ENCODE data around the gene SPAG17. TPM values are rescaled to one million over a fixed set of nuclear protein-coding genes. Genes with fewer than 3 reads are reported as not detected.

SPAG17 gene
- 0.42 to 0.77 TPM (median 0.52 TPM) in 3 replicates for polyA plus RNA-seq
- 0.37 TPM for polyA plus RNA-seq (2011; ENCODE audit: low read depth)
- polyA plus RNA-seq (2011; cell fraction: cytosol; rRNA removed), result 0.21 and 0.27 TPM in 2 replicates
- polyA plus RNA-seq (2011; cell fraction: nucleus; rRNA removed), result 3.1 and 3.4 TPM in 2 replicates
- polyA plus RNA-seq (2012; ENCODE audit: low replicate concordance), result 0.53 and 0.54 TPM in 2 replicates
- polyA minus RNA-seq, result 0.07 to 1.8 TPM (median 0.29 TPM) in 3 replicates
- polyA minus RNA-seq (2011; cell fraction: cytosol; rRNA and poly(A)+ RNA removed), result not detected
- 2.3 and 4.7 TPM in 2 replicates for polyA minus RNA-seq (2011; cell fraction: nucleus; rRNA and poly(A)+ RNA removed)

DNA sequence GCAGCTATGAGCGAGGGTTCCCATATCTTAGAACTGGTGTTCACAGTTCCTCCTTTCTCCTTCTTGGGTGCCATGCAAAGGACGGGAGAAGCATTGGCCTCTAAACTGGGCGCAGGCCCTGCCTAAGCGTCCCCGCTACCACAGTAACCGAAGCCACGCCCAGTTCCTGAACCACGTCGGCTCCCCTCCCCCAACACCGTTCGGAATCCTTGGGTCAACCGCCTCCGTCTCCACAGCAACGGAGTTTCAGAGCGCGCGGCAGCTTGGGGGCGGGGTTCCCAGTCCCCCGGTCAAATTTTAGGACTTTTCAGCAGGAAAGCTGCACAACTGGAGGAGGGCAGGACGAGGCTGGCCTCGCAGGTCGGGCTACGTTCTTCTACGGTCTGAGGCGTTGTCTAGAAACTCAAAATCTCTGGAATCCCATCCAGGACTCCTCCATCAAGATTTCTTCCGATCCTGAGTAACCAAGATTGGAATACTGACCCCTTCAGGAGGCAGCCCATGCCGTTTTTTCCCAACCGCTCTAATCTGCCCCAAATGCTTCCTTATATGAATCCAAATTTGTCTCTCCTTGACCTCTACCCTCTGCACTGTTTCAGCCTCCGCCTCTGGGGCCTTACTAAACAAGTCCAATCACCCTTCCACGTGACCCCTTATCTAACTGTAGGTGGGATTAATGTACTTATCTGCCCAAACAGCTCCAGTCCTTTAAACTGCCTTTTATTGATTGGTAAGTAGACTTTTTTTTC lies at the start of gene SPAG17:
Gene SPAG17 (minus strand): TSS at position 145 of the 749 bp plus-strand sequence. CDS start 71 bp downstream, at position 74.
- H3K4me1 ChIP-seq (ENCODE audit: control insufficient read depth, extremely low read depth, insufficient read depth, low read length), result peaks cover 4% of the 10 kb centered on the region
- TF ChIP-seq, protein P1, sequence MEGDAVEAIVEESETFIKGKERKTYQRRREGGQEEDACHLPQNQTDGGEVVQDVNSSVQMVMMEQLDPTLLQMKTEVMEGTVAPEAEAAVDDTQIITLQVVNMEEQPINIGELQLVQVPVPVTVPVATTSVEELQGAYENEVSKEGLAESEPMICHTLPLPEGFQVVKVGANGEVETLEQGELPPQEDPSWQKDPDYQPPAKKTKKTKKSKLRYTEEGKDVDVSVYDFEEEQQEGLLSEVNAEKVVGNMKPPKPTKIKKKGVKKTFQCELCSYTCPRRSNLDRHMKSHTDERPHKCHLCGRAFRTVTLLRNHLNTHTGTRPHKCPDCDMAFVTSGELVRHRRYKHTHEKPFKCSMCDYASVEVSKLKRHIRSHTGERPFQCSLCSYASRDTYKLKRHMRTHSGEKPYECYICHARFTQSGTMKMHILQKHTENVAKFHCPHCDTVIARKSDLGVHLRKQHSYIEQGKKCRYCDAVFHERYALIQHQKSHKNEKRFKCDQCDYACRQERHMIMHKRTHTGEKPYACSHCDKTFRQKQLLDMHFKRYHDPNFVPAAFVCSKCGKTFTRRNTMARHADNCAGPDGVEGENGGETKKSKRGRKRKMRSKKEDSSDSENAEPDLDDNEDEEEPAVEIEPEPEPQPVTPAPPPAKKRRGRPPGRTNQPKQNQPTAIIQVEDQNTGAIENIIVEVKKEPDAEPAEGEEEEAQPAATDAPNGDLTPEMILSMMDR (optimal IDR thresholded peaks at IDR 0.05 in 1 of 3, IDR thresholded peaks at IDR 0.05 in 1 of 3, conservative IDR thresholded peaks at IDR 0.05 in 1 of 3; ENCODE audit: extremely low read depth in 1 of 3, insufficient read depth in 2 of 3, low read length in 3 of 3), result peak in 1 of 3 experiments; percentile 17
- TF ChIP-seq EZH2 (IDR thresholded peaks at IDR 0.05; ENCODE audit: low read length), result no peak
- no peaks in the 10 kb centered on the region for H4K20me1 ChIP-seq (ENCODE audit: control insufficient read depth, extremely low read depth, insufficient read depth, low read length)
- DNase-seq (ENCODE audit: low read depth, low spot score) (no peak), FAIRE-seq (no peak)
- no peaks in the 10 kb centered on the region for H3K36me3 ChIP-seq (ENCODE audit: control insufficient read depth in 2 of 2, extremely low read depth in 1 of 2, insufficient read depth in 2 of 2, low read length in 2 of 2)
- no peaks in the 10 kb centered on the region for H3K9me3 ChIP-seq (ENCODE audit: control insufficient read depth, low read depth, low read length)
- no peaks in the 10 kb centered on the region for H3K9me1 ChIP-seq (ENCODE audit: control insufficient read depth, extremely low read depth, insufficient read depth, low read length)
- dilution Hi-C loops (cut with MboI; ENCODE audit: extremely low pct_ligation_motif_present, low sequenced_read_pairs), result no loop called here
- H2AFZ ChIP-seq (ENCODE audit: control insufficient read depth, low read length), result peak within 1 kb of the TSS; percentile 98
- peak within 1 kb of the TSS; percentile 39 for H3K9ac ChIP-seq (ENCODE audit: control insufficient read depth, extremely low read depth, insufficient read depth, low read length)
- no peaks in the 10 kb centered on the region for H3K27me3 ChIP-seq (ENCODE audit: control insufficient read depth, extremely low read depth, insufficient read depth, low read length)
- peak within 1 kb of the TSS; percentile 72 for H3K4me2 ChIP-seq (ENCODE audit: control insufficient read depth, extremely low read depth, insufficient read depth, low read depth, low read length)
- H3K27ac ChIP-seq (ENCODE audit: control insufficient read depth, insufficient read depth, low read length), result peak within 1 kb of the TSS; percentile 61
- H3K4me3 ChIP-seq (ENCODE audit: control insufficient read depth in 2 of 3, extremely low read depth in 1 of 3, insufficient read depth in 2 of 3, low read depth in 1 of 3, low read length in 3 of 3), result peak within 1 kb of the TSS; percentile 30 to 76 (median 40)
- H3K79me2 ChIP-seq (ENCODE audit: control insufficient read depth, insufficient read depth, low read length), result no peaks in the 10 kb centered on the region

DNA sequence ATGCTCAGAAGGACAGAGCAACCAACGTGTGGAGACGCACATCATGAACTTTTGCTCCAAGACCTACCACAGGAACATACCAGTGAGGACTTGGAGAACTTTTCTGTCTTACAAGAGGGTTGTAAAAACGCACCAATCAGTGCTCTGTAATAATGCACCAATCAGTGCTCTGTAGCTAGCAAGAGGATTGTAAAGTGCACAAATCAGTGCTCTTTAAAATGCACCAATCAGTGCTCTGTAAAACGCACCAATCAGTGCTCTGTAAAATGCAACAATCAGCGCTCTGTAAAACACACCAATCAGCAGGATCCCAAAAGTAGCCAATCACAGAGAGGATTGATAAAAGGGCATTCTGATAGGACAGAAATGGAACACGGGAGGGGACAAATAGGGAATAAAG lies 40.4 kb upstream of the SPAG17 start:
- TF ChIP-seq, protein P1 (optimal IDR thresholded peaks at IDR 0.05 in 1 of 3, IDR thresholded peaks at IDR 0.05 in 1 of 3, conservative IDR thresholded peaks at IDR 0.05 in 1 of 3; ENCODE audit: extremely low read depth in 1 of 3, insufficient read depth in 2 of 3, low read length in 3 of 3), result no peak
- no peak for TF ChIP-seq EZH2 (IDR thresholded peaks at IDR 0.05; ENCODE audit: low read length)
- Histone ChIP-seq H3K9ac (ENCODE audit: control insufficient read depth, extremely low read depth, insufficient read depth, low read length) (no peak overlapping the region), H3K9me3 (ENCODE audit: control insufficient read depth, low read depth, low read length) (no peaks in the 10 kb centered on the region), H3K79me2 (ENCODE audit: control insufficient read depth, insufficient read depth, low read length) (no peaks in the 10 kb centered on the region), H3K4me1 (ENCODE audit: control insufficient read depth, extremely low read depth, insufficient read depth, low read length) (no peaks in the 10 kb centered on the region), H2AFZ (ENCODE audit: control insufficient read depth, low read length) (no peak overlapping the region), H3K36me3 (ENCODE audit: control insufficient read depth in 2 of 2, extremely low read depth in 1 of 2, insufficient read depth in 2 of 2, low read length in 2 of 2) (no peaks in the 10 kb centered on the region), H3K27ac (ENCODE audit: control insufficient read depth, insufficient read depth, low read length) (no peak overlapping the region), H3K27me3 (ENCODE audit: control insufficient read depth, extremely low read depth, insufficient read depth, low read length) (no peaks in the 10 kb centered on the region), H3K4me3 (ENCODE audit: control insufficient read depth in 2 of 3, extremely low read depth in 1 of 3, insufficient read depth in 2 of 3, low read depth in 1 of 3, low read length in 3 of 3) (no peak overlapping the region), H3K4me2 (ENCODE audit: control insufficient read depth, extremely low read depth, insufficient read depth, low read depth, low read length) (no peak overlapping the region), H3K9me1 (ENCODE audit: control insufficient read depth, extremely low read depth, insufficient read depth, low read length) (no peaks in the 10 kb centered on the region), H4K20me1 (ENCODE audit: control insufficient read depth, extremely low read depth, insufficient read depth, low read length) (no peaks in the 10 kb centered on the region)
- no peak for DNase-seq (ENCODE audit: low read depth, low spot score)
- dilution Hi-C loops (cut with MboI; ENCODE audit: extremely low pct_ligation_motif_present, low sequenced_read_pairs), result no loop called here
- no peak for FAIRE-seq
